DOHH2 (cell line): Measurements from ENCODE around the gene MAPK12.

Experiments
- H3F3A ChIP-seq: fragments of 200-600 bp; sonication (generic), shearing (Covaris generic); 2 replicates; pipeline ENCODE4 v1.6.0; 2016; ENCODE audit warnings: antibody characterized with exemption, mild to moderate bottlenecking; ENCODE audit not compliant: control insufficient read depth, insufficient read depth
- H3K27ac ChIP-seq: fragments of 200-600 bp; sonication (generic); 2 replicates; pipeline ENCODE4 v1.5.1; 2014; ENCODE audit warnings: low read depth, mild to moderate bottlenecking, low read length, moderate library complexity
- H3K27me3 ChIP-seq: fragments of 200-600 bp; sonication (generic); 2 replicates; pipeline ENCODE4 v1.6.1; 2014; ENCODE audit warnings: mild to moderate bottlenecking, low read length, mixed read lengths; ENCODE audit not compliant: control insufficient read depth
- H3K36me3 ChIP-seq: fragments of 200-600 bp; sonication (generic); 2 replicates; pipeline ENCODE4 v1.6.1; 2014; ENCODE audit warnings: mild to moderate bottlenecking, low read length, moderate library complexity, mixed read lengths; ENCODE audit not compliant: control insufficient read depth
- H3K4me1 ChIP-seq: fragments of 200-600 bp; sonication (generic); 2 replicates; pipeline ENCODE4 v1.6.1; 2014; ENCODE audit warnings: mild to moderate bottlenecking, low read length, mixed read lengths; ENCODE audit not compliant: control insufficient read depth
- H3K4me2 ChIP-seq: fragments of 200-600 bp; sonication (generic); 2 replicates; pipeline ENCODE4 v1.6.0; 2014; ENCODE audit warnings: mild to moderate bottlenecking, low read length, moderate library complexity
- H3K4me3 ChIP-seq: fragments of 200-600 bp; sonication (generic); 2 replicates; pipeline ENCODE4 v1.5.1; 2014; ENCODE audit warnings: mild to moderate bottlenecking, low read length, mixed read lengths
- H3K79me2 ChIP-seq: fragments of 200-600 bp; sonication (generic); 2 replicates; pipeline ENCODE4 v1.6.1; 2014; ENCODE audit warnings: mild to moderate bottlenecking, low read length, mixed read lengths; ENCODE audit not compliant: control insufficient read depth
- H3K9me2 ChIP-seq: fragments of 200-600 bp; sonication (generic); replicated peaks from 2 replicates; pipeline ENCODE4 v1.6.1; 2014; ENCODE audit warnings: mild to moderate bottlenecking, low read length, mixed read lengths; ENCODE audit not compliant: control insufficient read depth
- H3K9me3 ChIP-seq: fragments of 200-600 bp; sonication (generic); 2 replicates; pipeline ENCODE4 v1.6.1; 2014; ENCODE audit warnings: antibody characterized with exemption, low read length, mixed read lengths; ENCODE audit not compliant: control insufficient read depth, insufficient read depth
- H4K20me1 ChIP-seq: fragments of 200-600 bp; sonication (generic); 2 replicates; pipeline ENCODE4 v1.6.0; 2014; ENCODE audit warnings: low read depth, mild to moderate bottlenecking, antibody characterized with exemption, low read length, moderate library complexity; ENCODE audit not compliant: control insufficient read depth, insufficient read depth
- CTCF ChIP-seq: fragments of 200-600 bp; sonication (generic); IDR thresholded peaks from one replicate; pipeline ENCODE4 v1.5.1; 2014; ENCODE audit warnings: antibody characterized with exemption, mild to moderate bottlenecking, low read depth, low read length; ENCODE audit not compliant: poor library complexity, severe bottlenecking
- EZH2phosphoT487 ChIP-seq: fragments of 200-600 bp; sonication (generic); IDR thresholded peaks from 2 replicates; pipeline ENCODE4 v1.6.1; 2017; ENCODE audit warnings: borderline replicate concordance, mild to moderate bottlenecking, antibody characterized with exemption, low read length, moderate library complexity, mixed read lengths

Gene MAPK12

DNA sequence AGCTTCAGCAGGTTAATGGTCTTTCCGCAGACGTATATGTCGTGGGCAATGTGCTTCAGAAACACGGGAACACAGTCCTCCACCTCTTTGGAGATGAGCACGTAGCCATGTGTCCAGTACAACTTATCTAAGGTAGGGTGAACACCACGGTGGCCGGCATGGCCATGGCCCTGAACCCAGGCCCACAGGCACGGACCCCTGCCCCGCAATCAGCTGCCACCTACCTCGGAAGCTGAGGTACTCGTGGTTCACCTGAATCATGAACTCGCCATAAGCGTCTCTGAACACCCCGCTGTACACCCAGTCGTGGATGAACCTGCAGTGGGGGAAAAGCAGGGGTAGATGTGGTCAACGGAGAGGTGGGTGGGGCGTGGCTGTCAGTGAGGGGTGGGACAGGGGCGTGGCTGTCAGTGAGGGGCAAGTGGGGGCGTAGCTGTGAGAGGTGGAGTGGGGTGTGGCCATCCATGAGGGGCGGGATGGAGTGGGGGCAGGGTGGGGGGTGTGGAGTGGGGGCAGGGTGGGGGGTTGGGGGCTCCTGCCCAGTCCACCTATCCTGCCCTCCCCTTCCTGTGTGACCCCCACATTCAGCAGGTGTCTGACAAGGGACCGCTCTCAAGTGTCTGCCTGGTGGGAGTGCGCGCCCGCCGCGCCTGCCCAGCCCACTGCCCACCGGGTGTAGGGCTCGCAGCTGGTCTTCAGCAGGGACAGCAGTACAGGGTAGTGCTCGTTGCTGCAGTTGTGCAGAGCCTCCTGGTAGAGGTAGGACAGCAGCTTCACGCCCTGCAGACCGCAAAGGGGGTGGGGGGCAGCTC lies 35.2 kb downstream of the MAPK12 start:
- Histone ChIP-seq H3K27me3 (no peaks in the 10 kb centered on the region), H3F3A (no peaks in the 10 kb centered on the region), H4K20me1 (no peaks in the 10 kb centered on the region), H3K27ac (no peak overlapping the region), H3K36me3 (peaks cover 45% of the 10 kb centered on the region), H3K9me2 (no peaks in the 10 kb centered on the region), H3K4me3 (no peak overlapping the region), H3K4me2 (no peak overlapping the region), H3K79me2 (no peaks in the 10 kb centered on the region), H3K4me1 (no peaks in the 10 kb centered on the region), H3K9me3 (no peaks in the 10 kb centered on the region)
- TF ChIP-seq CTCF, result no peak
- TF ChIP-seq EZH2phosphoT487, result no peak

DNA sequence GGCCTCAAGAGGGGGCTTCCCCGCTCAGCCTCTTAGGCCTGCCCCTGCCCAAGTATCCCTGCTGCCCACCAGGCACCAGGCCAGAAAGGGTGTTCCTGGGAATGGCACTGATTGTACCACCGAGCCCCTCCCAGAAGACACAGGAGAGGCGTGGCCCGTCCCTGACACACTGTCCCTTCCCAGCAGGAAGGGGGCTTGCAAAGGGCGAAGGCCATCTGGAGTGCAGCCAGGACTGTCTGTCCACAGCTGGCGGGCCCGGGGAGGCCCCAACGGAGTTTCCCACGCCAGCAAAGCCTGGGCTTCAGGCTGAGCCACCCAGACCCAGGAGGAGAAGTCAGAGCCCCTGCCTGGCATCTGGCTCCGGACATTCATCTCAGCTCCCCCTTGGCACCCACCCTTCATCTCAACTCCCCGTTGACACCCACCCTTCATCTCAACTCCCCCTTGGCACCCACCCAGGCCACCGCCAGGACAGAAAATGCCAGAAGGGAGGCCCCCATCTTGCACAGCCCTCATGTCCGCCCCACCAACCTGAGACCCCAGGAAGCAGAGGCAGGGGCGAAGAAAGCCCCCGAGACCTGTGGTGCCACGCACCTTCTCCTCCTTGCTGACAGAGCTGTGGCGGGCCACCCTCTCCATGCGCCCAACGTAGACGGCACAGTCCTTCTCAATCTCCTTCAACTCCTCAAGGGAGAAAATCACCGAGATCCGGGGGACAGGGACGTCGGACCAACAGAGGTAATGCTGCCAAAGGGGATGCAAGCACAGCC lies 36.1 kb downstream of the MAPK12 start:
- H4K20me1 ChIP-seq, result no peaks in the 10 kb centered on the region
- H3K4me3 ChIP-seq, result no peak overlapping the region
- no peak overlapping the region for H3K4me2 ChIP-seq
- no peaks in the 10 kb centered on the region for H3F3A ChIP-seq
- no peaks in the 10 kb centered on the region for H3K79me2 ChIP-seq
- H3K9me3 ChIP-seq, result no peaks in the 10 kb centered on the region
- TF ChIP-seq CTCF (no peak), EZH2phosphoT487 (no peak)
- no peak overlapping the region for H3K27ac ChIP-seq
- H3K9me2 ChIP-seq, result no peaks in the 10 kb centered on the region
- H3K27me3 ChIP-seq, result no peaks in the 10 kb centered on the region
- no peaks in the 10 kb centered on the region for H3K4me1 ChIP-seq
- H3K36me3 ChIP-seq, result peaks cover 54% of the 10 kb centered on the region

GRCh38 chr22:50224071-50224470 lies 37.4 kb downstream of the MAPK12 start:
- TF ChIP-seq EZH2phosphoT487 (no peak), CTCF (no peak)
- H3K4me1 ChIP-seq, result no peaks in the 10 kb centered on the region
- H3K27ac ChIP-seq, result no peak overlapping the region
- no peaks in the 10 kb centered on the region for H3K27me3 ChIP-seq
- no peaks in the 10 kb centered on the region for H3K79me2 ChIP-seq
- H3K4me2 ChIP-seq, result no peak overlapping the region
- H3K9me2 ChIP-seq, result no peaks in the 10 kb centered on the region
- no peak overlapping the region for H3K4me3 ChIP-seq
- peaks cover 59% of the 10 kb centered on the region for H3K36me3 ChIP-seq
- H3K9me3 ChIP-seq, result no peaks in the 10 kb centered on the region
- no peaks in the 10 kb centered on the region for H4K20me1 ChIP-seq
- H3F3A ChIP-seq, result no peaks in the 10 kb centered on the region
